SH-SY5Y (cell line): ENCODE measurements around the gene KCND2.

Source experiments
- GATA2 ChIP-seq: IDR thresholded peaks from 2 replicates; pipeline ENCODE4 v1.6.1; 2011; ENCODE audit warnings: mild to moderate bottlenecking, low read depth, low read length
- GATA3 ChIP-seq: IDR thresholded peaks from 2 replicates; pipeline ENCODE4 v1.6.1; 2011; ENCODE audit warnings: low read depth, mild to moderate bottlenecking, low read length, moderate library complexity

DNA sequence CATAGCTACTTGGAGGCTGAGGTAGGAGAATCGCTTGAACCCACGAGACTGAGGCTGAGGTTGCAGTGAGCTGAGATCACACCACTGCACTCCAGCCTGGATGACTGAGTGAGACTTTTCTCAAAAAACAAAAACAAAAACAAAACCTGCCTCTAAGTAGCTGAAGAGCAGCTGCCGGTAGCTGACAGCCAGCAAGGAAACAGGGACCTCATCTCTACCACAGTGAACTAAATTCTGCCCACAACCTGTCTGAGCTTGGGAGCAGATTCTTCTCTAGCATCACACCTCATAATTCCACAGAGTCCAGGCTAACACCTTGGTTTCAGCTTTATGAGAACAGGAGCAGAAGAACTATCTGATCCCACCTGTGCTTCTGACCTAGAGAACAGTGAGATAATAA lies 246.2 kb downstream of the KCND2 start:
- TF ChIP-seq GATA3 (no peak), GATA2 (no peak)
